Caco-2 (cell line): ENCODE results near the gene WDR72. TPM values are rescaled to one million over a fixed set of nuclear protein-coding genes. Genes with fewer than 3 reads are reported as not detected.
A peak's percentile ranks its signal among the peaks of the same experiment; 100 is the strongest.

Experiments used
- BruUV-seq: library from RNA; stranded (reverse); fragments of 400-500 nt; replicated peaks from 2 replicates; lab custom pipeline; 2021; lab: Mats Ljungman, UMichigan
- CTCF ChIA-PET: fragments of 300-600 bp; sonication (Branson Sonifier 250); formaldehyde crosslinking; loops from one replicate; lab custom pipeline; 2022; ENCODE audit warnings: antibody characterized with exemption; lab: Charles Lee
- POLR2A ChIA-PET: fragments of 300-600 bp; sonication (Branson Sonifier 250); formaldehyde crosslinking; loops from one replicate; lab custom pipeline; 2022; ENCODE audit warnings: antibody characterized with exemption; lab: Charles Lee
- DNase-seq, 2 experiments: peaks; one replicate each; pipeline versions ENCODE4 v3.0.0 to v3.0.0-alpha.2; 2020 to 2022
- H3K27me3 ChIP-seq: replicated peaks from 2 replicates; pipeline ENCODE4 v1.6.0; 2011; ENCODE audit warnings: low read length; ENCODE audit not compliant: control insufficient read depth, insufficient read depth
- H3K36me3 ChIP-seq: 2 replicates; pipeline ENCODE4 v1.5.1; 2011; ENCODE audit warnings: low read length; ENCODE audit not compliant: control insufficient read depth, insufficient read depth
- H3K4me1 ChIP-seq: fragments of 250-450 bp; sonication (Bioruptor Pico); 2 replicates; pipeline ENCODE4 v1.5.1; 2020; ENCODE audit warnings: mild to moderate bottlenecking
- H3K4me3 ChIP-seq: 2 replicates; pipeline ENCODE4 v1.5.1; 2011; ENCODE audit warnings: low read depth, mild to moderate bottlenecking, control low read depth, low read length
- H3K9me3 ChIP-seq: fragments of 250-450 bp; sonication (Bioruptor Pico); 2 replicates; pipeline ENCODE4 v1.5.1; 2020; ENCODE audit warnings: mild to moderate bottlenecking, moderate library complexity
- H3K27ac Mint-ChIP-seq: one replicate; pipeline ENCODE4 v1.8.0; 2022; ENCODE audit warnings: mixed read lengths; ENCODE audit not compliant: unreplicated experiment
- H3K27me3 Mint-ChIP-seq: one replicate; pipeline ENCODE4 v1.8.0; 2022; ENCODE audit warnings: mixed read lengths; ENCODE audit not compliant: insufficient read depth, unreplicated experiment
- H3K36me3 Mint-ChIP-seq: one replicate; pipeline ENCODE4 v1.8.0; 2022; ENCODE audit warnings: mild to moderate bottlenecking, mixed read lengths; ENCODE audit not compliant: insufficient read depth, unreplicated experiment
- H3K4me1 Mint-ChIP-seq: one replicate; pipeline ENCODE4 v1.8.0; 2022; ENCODE audit warnings: low read depth, mixed read lengths; ENCODE audit not compliant: unreplicated experiment
- H3K4me3 Mint-ChIP-seq: one replicate; pipeline ENCODE4 v1.8.0; 2022; ENCODE audit warnings: mild to moderate bottlenecking, moderate library complexity, mixed read lengths; ENCODE audit not compliant: unreplicated experiment
- H3K9me3 Mint-ChIP-seq: one replicate; pipeline ENCODE4 v1.8.0; 2022; ENCODE audit warnings: mixed read lengths; ENCODE audit not compliant: unreplicated experiment
- intact Hi-C: fragments of 100-400 bp; cut with micrococcal nuclease; formaldehyde crosslinking; loops from one replicate; pipeline ENCODE4 v1.10.0; 2022; ENCODE audit not compliant: unreplicated experiment
- total RNA-seq: library from RNA; stranded (reverse); gene quantifications from 2 replicates; pipeline ENCODE4 v1.2.3, GENCODE V29; 2022
- TF ChIP-seq, protein P1 (sequence below), 2 experiments: fragments of 200-600 bp in 1 of 2; IDR thresholded peaks; 1 replicate in 1 of 2; 2 replicates in 1 of 2; pipeline versions ENCODE4 v1.5.1 to v1.8.0; 2011 to 2022; ENCODE audit warnings: antibody characterized with exemption in 1 of 2, control low read depth in 1 of 2, inconsistent platforms in 1 of 2, low read depth in 1 of 2, low read length in 1 of 2, mild to moderate bottlenecking in 1 of 2, moderate library complexity in 1 of 2; ENCODE audit not compliant: insufficient read depth in 1 of 2, severe bottlenecking in 1 of 2, unreplicated experiment in 1 of 2

The WDR72 gene
- total RNA-seq, 1 experiment from 2014 or later, result 11.2 TPM

DNA sequence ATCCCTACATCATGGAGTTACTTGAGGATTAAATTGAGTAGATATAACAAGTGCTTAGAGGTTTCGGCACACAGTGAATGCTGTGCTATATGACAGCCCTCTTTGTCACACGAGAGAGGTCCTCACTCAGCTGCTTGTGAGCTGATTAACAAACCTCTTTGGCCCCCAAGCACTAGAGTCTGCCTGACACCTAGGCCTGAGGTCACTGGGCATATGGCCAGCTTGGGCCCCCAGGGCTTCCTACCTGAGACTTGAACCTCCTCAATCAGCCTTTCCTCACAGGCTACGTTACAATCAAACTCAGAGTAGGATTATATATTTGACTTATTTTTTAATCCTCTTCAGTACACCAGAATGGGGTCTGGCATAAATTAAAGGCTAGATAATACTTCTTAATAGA, 88.8 kb downstream of the WDR72 start:
- no peak for DNase-seq
- no peaks in the 10 kb centered on the region for H3K9me3 ChIP-seq
- Mint-ChIP-seq H3K9me3 (no peaks in the 10 kb centered on the region), H3K4me3 (no peak overlapping the region), H3K27me3 (peaks cover 3% of the 10 kb centered on the region), H3K27ac (no peak overlapping the region), H3K36me3 (no peaks in the 10 kb centered on the region), H3K4me1 (no peaks in the 10 kb centered on the region)
- H3K36me3 ChIP-seq, result no peaks in the 10 kb centered on the region
- no peak overlapping the region for H3K4me3 ChIP-seq
- TF ChIP-seq, protein P1, sequence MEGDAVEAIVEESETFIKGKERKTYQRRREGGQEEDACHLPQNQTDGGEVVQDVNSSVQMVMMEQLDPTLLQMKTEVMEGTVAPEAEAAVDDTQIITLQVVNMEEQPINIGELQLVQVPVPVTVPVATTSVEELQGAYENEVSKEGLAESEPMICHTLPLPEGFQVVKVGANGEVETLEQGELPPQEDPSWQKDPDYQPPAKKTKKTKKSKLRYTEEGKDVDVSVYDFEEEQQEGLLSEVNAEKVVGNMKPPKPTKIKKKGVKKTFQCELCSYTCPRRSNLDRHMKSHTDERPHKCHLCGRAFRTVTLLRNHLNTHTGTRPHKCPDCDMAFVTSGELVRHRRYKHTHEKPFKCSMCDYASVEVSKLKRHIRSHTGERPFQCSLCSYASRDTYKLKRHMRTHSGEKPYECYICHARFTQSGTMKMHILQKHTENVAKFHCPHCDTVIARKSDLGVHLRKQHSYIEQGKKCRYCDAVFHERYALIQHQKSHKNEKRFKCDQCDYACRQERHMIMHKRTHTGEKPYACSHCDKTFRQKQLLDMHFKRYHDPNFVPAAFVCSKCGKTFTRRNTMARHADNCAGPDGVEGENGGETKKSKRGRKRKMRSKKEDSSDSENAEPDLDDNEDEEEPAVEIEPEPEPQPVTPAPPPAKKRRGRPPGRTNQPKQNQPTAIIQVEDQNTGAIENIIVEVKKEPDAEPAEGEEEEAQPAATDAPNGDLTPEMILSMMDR (IDR thresholded peaks at IDR 0.05; ENCODE audit: insufficient read depth in 1 of 2, low read depth in 1 of 2, low read length in 1 of 2, severe bottlenecking in 1 of 2, unreplicated experiment in 1 of 2), result no peak
- ChIA-PET CTCF (no interaction called here), POLR2A (no interaction called here)
- H3K27me3 ChIP-seq, result no peaks in the 10 kb centered on the region
- intact Hi-C loops, result no loop called here
- no peaks in the 10 kb centered on the region for H3K4me1 ChIP-seq
- BruUV-seq, result no TSS peak

DNA sequence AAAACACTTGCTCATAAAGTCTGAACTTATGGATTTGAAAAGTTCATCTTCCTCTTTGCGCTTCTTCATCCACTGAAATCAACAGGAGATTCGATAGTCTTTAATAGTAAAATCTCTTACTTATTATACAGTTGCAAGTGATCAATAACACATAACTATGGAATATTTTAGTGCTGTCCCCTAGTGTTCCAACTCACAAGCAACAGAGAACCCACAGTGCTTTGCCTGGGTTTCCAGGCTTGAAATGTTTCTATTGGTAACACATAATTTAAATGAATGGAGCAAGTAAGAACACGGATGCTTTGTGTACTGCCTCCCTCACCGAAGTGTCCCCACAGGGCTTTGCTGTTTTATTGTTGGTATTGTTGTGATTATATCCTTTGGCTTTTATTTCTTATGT, 93.5 kb downstream of the WDR72 start:
- H3K4me3 Mint-ChIP-seq, result no peak overlapping the region
- H3K9me3 ChIP-seq, result no peaks in the 10 kb centered on the region
- ChIA-PET POLR2A (no interaction called here), CTCF (no interaction called here)
- no peak overlapping the region for H3K4me3 ChIP-seq
- H3K9me3 Mint-ChIP-seq, result no peaks in the 10 kb centered on the region
- peaks cover under 1% of the 10 kb centered on the region for H3K27me3 Mint-ChIP-seq
- no peaks in the 10 kb centered on the region for H3K27me3 ChIP-seq
- H3K27ac Mint-ChIP-seq, result no peak overlapping the region
- H3K36me3 Mint-ChIP-seq, result no peaks in the 10 kb centered on the region
- intact Hi-C loops, result no loop called here
- TF ChIP-seq, protein P1 (IDR thresholded peaks at IDR 0.05; ENCODE audit: insufficient read depth in 1 of 2, low read depth in 1 of 2, low read length in 1 of 2, severe bottlenecking in 1 of 2, unreplicated experiment in 1 of 2), result peak in 1 of 2 experiments; percentile 42
- no peaks in the 10 kb centered on the region for H3K4me1 ChIP-seq
- no peaks in the 10 kb centered on the region for H3K4me1 Mint-ChIP-seq
- no TSS peak for BruUV-seq
- no peak for DNase-seq
- no peaks in the 10 kb centered on the region for H3K36me3 ChIP-seq

- Histone ChIP-seq H3K36me3 (no peaks in the 10 kb centered on the region), H3K9me3 (no peaks in the 10 kb centered on the region), H3K4me3 (no peak overlapping the region), H3K27me3 (no peaks in the 10 kb centered on the region), H3K4me1 (no peaks in the 10 kb centered on the region)
- Mint-ChIP-seq H3K4me1 (no peaks in the 10 kb centered on the region), H3K9me3 (no peaks in the 10 kb centered on the region), H3K36me3 (no peaks in the 10 kb centered on the region), H3K27ac (no peak overlapping the region), H3K4me3 (no peak overlapping the region), H3K27me3 (no peaks in the 10 kb centered on the region)
- no TSS peak for BruUV-seq
- no peak for DNase-seq
- TF ChIP-seq, protein P1 (IDR thresholded peaks at IDR 0.05; ENCODE audit: insufficient read depth in 1 of 2, low read depth in 1 of 2, low read length in 1 of 2, severe bottlenecking in 1 of 2, unreplicated experiment in 1 of 2), result no peak
- intact Hi-C loops, result loop anchor here (10.0 kb wide), 1 partner anchor 274 kb away; no protein-coding TSS in a partner anchor
- ChIA-PET CTCF (no interaction called here), POLR2A (no interaction called here)
Observed at GRCh38 chr15:53658827-53659555, 100.5 kb downstream of the WDR72 start.
